Activated gamma-delta T cell treated with Interleukin-2 at 50 U/mL for 16 hours (primary cell): ENCODE data around the gene BCAN.

Source experiments
- DNase-seq: peaks from one replicate; pipeline ENCODE4 v3.0.0-alpha.2; 2020

The BCAN gene

DNA sequence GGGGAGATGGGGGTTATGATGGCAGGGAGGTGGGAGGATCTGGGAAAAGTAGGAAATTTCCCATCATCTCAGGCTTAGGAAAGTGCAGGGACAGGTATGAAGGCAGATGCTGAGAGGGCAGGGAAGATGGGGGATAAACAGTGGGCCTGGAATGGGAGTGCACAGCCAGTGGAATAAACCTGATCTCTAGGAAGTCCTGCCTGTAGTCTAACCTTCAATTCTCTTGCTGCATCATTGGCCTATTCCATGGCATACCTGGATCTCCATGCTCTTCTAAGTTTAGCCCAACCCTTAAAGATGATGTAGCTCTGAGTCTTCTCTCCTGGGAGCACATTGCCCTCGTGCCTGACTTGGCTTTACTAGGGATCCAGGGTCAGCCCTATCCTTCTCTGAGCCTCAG lies 2.7 kb downstream of the BCAN start:
- DNase-seq, result no peak

- DNase-seq, result no peak
Measured at GRCh38 chr1:156645056-156645455, 3.1 kb downstream of the BCAN start.

DNA sequence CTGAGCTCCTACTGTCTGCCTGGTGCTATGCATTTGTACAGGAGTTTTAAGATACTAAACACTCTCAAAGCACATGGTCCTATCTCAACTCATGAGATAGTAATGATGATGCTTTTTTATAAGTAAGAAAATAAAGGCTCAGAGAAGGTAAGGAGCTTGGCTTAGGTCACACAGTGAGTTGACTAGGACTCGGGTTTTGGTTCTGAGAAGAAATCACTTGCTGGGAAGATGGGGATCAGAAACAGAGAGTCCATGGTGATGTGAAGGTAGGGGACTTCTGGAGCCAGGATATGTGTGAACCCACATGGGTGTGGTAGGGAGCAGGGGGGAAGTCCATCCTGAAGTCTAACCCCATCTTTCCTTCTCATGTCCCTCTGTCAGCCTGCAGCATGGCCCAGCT lies 3.7 kb downstream of the BCAN start:
- no peak for DNase-seq

DNA sequence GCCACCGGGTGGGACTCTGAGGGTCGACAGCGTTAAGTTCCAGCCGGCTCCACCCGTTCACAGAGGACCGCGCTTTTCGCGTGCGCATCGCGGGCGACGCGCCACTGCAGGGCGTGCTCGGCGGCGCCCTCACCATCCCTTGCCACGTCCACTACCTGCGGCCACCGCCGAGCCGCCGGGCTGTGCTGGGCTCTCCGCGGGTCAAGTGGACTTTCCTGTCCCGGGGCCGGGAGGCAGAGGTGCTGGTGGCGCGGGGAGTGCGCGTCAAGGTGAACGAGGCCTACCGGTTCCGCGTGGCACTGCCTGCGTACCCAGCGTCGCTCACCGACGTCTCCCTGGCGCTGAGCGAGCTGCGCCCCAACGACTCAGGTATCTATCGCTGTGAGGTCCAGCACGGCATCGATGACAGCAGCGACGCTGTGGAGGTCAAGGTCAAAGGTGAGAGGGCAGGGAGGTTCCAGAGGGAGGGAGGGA lies 4.9 kb downstream of the BCAN start:
- no peak for DNase-seq

GRCh38 chr1:156647351-156647750 lies 5.4 kb downstream of the BCAN start:
- DNase-seq, result no peak

- DNase-seq, result no peak
Measured at GRCh38 chr1:156648496-156648895, 6.6 kb downstream of the BCAN start.

DNA sequence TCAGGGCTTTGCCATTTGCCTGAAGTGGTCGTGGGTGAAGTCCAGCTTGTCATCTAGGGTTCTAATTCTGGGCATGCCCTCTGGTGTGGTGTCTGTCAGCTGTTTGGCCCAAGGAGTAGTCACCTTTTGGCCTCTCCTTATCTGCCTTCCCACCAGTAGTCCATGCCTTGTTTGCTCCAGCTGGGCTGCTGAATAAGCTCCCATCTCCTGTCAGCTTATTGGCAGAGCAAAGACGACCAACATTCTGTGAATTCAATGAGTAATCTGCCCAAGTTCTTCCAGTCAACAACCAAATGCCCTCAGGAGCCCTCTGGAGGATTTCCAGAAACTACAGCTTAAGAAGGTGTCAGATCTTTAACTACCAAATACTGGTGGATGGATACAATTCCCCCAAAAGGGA lies 7.0 kb downstream of the BCAN start:
- DNase-seq, result no peak

GRCh38 chr1:156652131-156652991 lies 10.4 kb downstream of the BCAN start:
- no peak for DNase-seq

DNA sequence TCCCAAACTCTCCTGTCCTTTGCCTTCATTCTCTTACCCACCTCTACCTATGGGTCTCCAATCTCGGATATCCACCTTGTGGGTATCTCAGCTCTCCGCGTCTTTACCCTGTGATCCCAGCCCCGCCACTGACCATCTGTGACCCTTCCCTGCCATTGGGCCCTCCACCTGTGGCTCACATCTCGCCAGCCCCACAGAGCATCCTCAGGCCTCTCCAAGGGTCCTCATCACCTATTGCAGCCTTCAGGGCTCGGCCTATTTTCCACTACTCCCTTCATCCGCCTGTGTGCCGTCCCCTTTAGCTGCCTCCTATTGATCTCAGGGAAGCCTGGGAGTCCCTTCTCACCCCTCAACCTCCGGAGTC lies 11.1 kb downstream of the BCAN start:
- DNase-seq, result no peak

DNA sequence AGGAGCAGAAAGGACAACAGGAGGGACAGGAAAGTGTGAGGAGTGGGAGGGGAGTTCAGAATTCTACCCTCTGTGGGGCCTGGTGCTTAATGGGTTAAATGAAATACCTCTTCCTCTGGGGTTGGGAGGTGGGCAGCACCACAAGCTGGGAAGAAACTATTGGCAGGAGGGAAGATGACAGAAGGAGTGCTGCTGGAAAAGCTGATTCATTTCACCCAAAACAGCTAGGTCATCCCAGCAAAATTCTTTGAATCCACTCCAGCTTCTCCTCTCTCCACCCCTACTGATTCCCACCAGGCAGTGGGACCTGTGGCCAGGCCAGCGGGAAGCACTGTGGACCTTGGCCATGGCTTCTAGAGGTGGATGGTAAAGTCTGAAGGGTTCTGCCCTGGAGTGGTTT lies 12.8 kb downstream of the BCAN start:
- DNase-seq, result no peak

GRCh38 chr1:156655151-156655903 lies 13.4 kb downstream of the BCAN start:
- no peak for DNase-seq

DNA sequence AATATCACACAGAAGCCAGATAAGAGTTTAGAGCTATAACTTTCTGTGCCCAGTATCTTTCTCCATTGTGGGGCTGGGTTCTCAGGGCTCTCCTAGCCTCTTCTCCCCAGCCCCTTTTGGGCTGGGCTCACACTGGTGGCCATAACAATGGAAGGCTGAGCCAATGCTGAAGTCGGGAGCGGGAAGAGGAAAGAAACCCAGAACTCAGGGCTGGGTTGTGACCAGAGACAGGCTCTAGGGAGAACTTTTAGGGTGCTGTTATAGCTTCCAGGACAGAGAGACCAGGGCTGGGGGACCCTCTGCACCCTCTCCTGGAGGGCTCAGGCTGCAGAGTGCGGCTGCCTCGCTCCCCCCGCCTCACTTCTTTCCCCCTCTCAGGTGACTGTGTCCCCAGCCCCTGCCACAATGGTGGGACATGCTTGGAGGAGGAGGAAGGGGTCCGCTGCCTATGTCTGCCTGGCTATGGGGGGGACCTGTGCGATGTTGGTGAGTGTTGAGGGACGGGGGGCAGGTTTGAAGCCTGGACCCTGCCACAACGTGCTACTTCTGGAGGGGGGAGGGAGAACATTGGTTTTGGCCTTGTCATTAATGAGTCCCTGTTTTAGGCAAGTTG lies 14.1 kb downstream of the BCAN start:
- no peak for DNase-seq

GRCh38 chr1:156656806-156657740 lies 15.2 kb downstream of the BCAN start:
- DNase-seq, result peak; percentile 63

DNA sequence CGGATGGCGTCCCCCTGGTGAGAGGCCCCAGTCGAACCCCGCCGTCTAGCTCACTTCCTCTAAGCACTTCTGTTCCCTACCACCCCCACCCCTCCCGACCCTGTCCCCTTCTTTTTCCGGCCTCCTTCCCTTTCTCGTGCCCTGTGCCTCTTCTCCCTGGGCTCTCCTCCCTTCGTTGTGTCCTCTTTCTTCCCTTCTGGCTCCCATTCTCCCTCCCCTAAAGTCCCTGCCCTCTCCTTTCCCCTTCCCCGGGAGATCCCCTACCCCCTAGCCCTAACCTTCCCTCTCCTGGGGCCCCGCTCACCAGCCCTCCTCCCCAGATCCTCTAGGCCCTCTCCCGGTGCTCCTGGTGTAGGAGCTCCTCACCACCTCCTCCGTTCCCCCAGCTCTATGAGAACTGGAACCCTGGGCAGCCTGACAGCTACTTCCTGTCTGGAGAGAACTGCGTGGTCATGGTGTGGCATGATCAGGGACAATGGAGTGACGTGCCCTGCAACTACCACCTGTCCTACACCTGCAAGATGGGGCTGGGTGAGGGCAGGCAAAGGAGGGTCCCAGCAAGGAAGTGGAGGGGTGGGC lies 15.9 kb downstream of the BCAN start:
- DNase-seq, result no peak

GRCh38 chr1:156658496-156658895 lies 16.6 kb downstream of the BCAN start:
- DNase-seq, result no peak

DNA sequence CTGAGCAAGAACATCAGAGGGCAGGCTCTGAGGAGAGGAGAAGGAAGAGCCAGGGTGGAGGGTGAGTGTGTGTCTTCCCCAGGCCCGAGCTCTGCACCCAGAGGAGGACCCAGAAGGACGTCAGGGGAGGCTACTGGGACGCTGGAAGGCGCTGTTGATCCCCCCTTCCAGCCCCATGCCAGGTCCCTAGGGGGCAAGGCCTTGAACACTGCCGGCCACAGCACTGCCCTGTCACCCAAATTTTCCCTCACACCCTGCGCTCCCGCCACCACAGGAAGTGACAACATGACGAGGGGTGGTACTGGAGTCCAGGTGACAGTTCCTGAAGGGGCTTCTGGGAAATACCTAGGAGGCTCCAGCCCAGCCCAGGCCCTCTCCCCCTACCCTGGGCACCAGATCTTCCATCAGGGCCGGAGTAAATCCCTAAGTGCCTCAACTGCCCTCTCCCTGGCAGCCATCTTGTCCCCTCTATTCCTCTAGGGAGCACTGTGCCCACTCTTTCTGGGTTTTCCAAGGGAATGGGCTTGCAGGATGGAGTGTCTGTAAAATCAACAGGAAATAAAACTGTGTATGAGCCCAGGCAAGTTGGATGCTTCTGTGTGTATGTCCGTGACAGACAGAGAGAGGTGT lies 17.1 kb downstream of the BCAN start:
- no peak for DNase-seq

DNA sequence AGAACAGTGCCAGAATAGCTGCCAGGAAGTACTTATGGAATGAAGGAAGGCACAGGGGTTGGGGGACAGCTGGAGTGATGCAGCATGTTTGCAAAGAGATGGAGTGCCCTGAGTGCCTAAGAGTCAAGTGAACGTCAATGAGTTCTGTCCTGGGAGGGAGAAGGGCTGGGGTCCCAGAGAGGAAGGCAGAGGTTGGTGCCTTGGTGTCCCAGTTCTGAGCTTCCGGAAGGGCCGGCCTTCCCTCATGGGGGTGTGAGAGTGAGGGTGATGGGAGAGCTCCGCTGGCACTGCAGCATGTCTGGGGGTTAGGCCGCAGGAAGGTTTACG lies 17.7 kb downstream of the BCAN start:
- no peak for DNase-seq

DNA sequence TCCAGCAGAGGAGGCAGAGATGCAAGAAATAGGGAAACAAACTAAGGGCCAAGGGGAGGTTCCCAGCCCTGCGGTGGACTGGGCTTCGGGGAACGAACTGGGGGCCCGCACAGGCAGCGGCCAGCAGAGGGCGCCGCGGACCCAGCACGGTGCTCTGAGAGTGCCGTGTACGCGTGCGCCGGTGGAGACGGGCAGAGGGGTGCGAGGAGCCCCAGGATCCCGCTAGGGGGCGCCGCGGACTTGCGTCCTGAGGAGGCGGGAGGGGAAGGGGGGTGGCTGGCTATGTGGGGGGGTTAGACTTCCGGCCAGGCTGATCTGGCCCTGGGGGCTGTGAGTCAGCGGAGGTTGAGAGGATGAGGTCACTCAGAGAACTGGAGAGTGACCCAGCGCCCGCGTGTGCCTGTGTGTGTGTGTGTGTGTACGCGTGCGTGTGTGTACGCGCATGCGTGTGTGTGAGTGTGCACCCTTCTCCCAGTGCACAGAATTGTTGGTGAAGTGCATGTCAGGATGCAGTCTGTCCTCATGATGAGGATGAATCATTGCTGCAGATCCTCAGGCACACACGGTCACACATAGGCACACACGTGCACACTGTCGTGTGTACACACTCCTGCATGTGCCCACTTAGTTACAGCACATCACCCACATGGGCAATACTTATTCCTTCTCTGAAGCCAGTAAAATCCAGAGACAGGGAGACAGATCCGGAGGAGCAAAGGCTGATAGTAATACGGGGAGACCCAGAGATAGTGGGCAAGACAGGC lies 18.3 kb downstream of the BCAN start:
- peak; percentile 88 for DNase-seq

GRCh38 chr1:156660752-156661112 lies 18.8 kb downstream of the BCAN start:
- DNase-seq, result no peak

GRCh38 chr1:156662005-156662799 lies 20.3 kb downstream of the BCAN start:
- DNase-seq, result no peak

- no peak for DNase-seq
Measured at GRCh38 chr1:156662800-156663055, 20.8 kb downstream of the BCAN start.
